ENCODE measurements around the gene AKT3. TPM values are rescaled to one million over a fixed set of nuclear protein-coding genes. Genes with fewer than 3 reads are reported as not detected.

The AKT3 gene
- polyA plus RNA-seq, 1 donor (not counting 4 experiments of a cell fraction or from before 2014, with no cell fraction given) = 2.9 TPM

DNA sequence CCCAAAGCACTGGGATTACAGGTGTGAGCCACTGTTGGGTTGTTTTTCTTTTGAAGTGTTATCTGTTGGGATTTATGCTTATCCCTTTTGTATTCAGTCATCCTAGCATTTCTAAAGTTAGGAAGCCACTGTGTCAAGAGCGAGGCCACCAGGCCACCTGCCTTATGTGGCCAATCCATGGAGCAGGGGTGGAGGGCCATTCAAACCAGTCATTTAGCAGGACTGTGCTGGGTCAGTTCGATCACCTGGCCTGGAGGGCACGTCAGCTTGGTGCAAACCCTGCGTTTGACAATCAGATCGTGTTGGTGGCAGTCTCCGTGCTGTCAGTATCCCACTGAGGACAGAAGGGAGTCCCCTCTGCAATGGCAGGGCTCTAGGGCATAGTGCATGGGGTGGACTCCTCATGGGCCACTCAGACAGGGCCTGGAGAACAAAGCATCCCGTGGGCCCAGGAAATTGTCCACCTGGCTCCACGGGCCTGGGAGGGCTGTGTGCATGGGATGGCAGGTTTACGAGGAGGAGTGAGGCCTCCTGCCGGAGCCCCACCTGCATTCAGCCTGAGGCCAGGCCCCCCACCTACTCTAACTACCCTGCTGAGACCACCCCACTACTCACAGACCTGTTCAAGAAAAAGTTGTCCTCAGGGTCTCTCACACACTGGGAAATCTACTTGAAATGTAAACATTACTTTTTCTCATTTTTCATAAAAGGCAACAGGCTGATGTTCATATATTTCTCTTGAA lies 351.9 kb downstream of the AKT3 start:
- H4K20me1 ChIP-seq (ENCODE audit: control insufficient read depth, extremely low read depth, insufficient read depth, low read length) = no peaks in the 10 kb centered on the region
- no peaks in the 10 kb centered on the region for H3K27me3 ChIP-seq (ENCODE audit: control insufficient read depth, extremely low read depth, insufficient read depth, low read length)
- no peak overlapping the region for H3K27ac ChIP-seq (ENCODE audit: control insufficient read depth, insufficient read depth, low read length)
- no peaks in the 10 kb centered on the region for H3K9me1 ChIP-seq (ENCODE audit: control insufficient read depth, extremely low read depth, insufficient read depth, low read length)
- DNase-seq (ENCODE audit: low read depth, low spot score) (no peak), FAIRE-seq (no peak)
- H3K9me3 ChIP-seq (ENCODE audit: control insufficient read depth, low read depth, low read length) = no peaks in the 10 kb centered on the region
- TF ChIP-seq, protein P1, sequence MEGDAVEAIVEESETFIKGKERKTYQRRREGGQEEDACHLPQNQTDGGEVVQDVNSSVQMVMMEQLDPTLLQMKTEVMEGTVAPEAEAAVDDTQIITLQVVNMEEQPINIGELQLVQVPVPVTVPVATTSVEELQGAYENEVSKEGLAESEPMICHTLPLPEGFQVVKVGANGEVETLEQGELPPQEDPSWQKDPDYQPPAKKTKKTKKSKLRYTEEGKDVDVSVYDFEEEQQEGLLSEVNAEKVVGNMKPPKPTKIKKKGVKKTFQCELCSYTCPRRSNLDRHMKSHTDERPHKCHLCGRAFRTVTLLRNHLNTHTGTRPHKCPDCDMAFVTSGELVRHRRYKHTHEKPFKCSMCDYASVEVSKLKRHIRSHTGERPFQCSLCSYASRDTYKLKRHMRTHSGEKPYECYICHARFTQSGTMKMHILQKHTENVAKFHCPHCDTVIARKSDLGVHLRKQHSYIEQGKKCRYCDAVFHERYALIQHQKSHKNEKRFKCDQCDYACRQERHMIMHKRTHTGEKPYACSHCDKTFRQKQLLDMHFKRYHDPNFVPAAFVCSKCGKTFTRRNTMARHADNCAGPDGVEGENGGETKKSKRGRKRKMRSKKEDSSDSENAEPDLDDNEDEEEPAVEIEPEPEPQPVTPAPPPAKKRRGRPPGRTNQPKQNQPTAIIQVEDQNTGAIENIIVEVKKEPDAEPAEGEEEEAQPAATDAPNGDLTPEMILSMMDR (optimal IDR thresholded peaks at IDR 0.05 in 1 of 3, IDR thresholded peaks at IDR 0.05 in 1 of 3, conservative IDR thresholded peaks at IDR 0.05 in 1 of 3; ENCODE audit: extremely low read depth in 1 of 3, insufficient read depth in 2 of 3, low read length in 3 of 3) = no peak
- no peak for TF ChIP-seq EZH2 (IDR thresholded peaks at IDR 0.05; ENCODE audit: low read length)
- H2AFZ ChIP-seq (ENCODE audit: control insufficient read depth, low read length) = no peak overlapping the region
- dilution Hi-C loops (cut with MboI; ENCODE audit: extremely low pct_ligation_motif_present, low sequenced_read_pairs) = no loop called here
- peaks cover 8% of the 10 kb centered on the region for H3K4me1 ChIP-seq (ENCODE audit: control insufficient read depth, extremely low read depth, insufficient read depth, low read length)
- no peak overlapping the region for H3K4me3 ChIP-seq (ENCODE audit: control insufficient read depth in 2 of 3, extremely low read depth in 1 of 3, insufficient read depth in 2 of 3, low read depth in 1 of 3, low read length in 3 of 3)
- no peak overlapping the region for H3K9ac ChIP-seq (ENCODE audit: control insufficient read depth, extremely low read depth, insufficient read depth, low read length)
- peaks cover 9% of the 10 kb centered on the region for H3K79me2 ChIP-seq (ENCODE audit: control insufficient read depth, insufficient read depth, low read length)
- no peak overlapping the region for H3K4me2 ChIP-seq (ENCODE audit: control insufficient read depth, extremely low read depth, insufficient read depth, low read depth, low read length)
- no peaks in the 10 kb centered on the region for H3K36me3 ChIP-seq (ENCODE audit: control insufficient read depth in 2 of 2, extremely low read depth in 1 of 2, insufficient read depth in 2 of 2, low read length in 2 of 2)

DNA sequence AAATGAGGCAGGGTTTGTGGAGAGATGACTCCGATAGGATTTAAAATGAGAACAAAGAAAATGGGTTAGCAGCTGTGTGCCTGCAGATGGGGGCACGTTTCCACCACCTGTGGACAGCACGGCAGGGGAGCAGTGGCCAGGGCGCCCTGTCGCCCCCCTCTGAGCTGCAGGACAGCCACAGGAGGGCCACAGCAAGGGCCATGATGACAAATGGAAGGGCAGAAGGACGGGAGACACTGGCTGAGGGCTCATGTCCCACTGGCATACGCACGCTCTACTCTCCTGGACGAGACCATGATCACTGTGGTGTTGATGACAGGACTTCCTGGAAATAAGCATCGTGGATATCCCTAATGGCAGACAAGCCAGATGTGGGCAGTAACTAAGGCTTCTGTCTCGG lies 353.2 kb downstream of the AKT3 start:
- Histone ChIP-seq H3K9me3 (ENCODE audit: control insufficient read depth, low read depth, low read length) (no peaks in the 10 kb centered on the region), H3K9me1 (ENCODE audit: control insufficient read depth, extremely low read depth, insufficient read depth, low read length) (no peaks in the 10 kb centered on the region), H3K27me3 (ENCODE audit: control insufficient read depth, extremely low read depth, insufficient read depth, low read length) (no peaks in the 10 kb centered on the region), H3K4me1 (ENCODE audit: control insufficient read depth, extremely low read depth, insufficient read depth, low read length) (peaks cover 8% of the 10 kb centered on the region), H4K20me1 (ENCODE audit: control insufficient read depth, extremely low read depth, insufficient read depth, low read length) (no peaks in the 10 kb centered on the region), H3K27ac (ENCODE audit: control insufficient read depth, insufficient read depth, low read length) (no peak overlapping the region), H3K4me3 (ENCODE audit: control insufficient read depth in 2 of 3, extremely low read depth in 1 of 3, insufficient read depth in 2 of 3, low read depth in 1 of 3, low read length in 3 of 3) (no peak overlapping the region), H3K4me2 (ENCODE audit: control insufficient read depth, extremely low read depth, insufficient read depth, low read depth, low read length) (no peak overlapping the region), H3K9ac (ENCODE audit: control insufficient read depth, extremely low read depth, insufficient read depth, low read length) (no peak overlapping the region), H3K36me3 (ENCODE audit: control insufficient read depth in 2 of 2, extremely low read depth in 1 of 2, insufficient read depth in 2 of 2, low read length in 2 of 2) (no peaks in the 10 kb centered on the region), H3K79me2 (ENCODE audit: control insufficient read depth, insufficient read depth, low read length) (peaks cover 9% of the 10 kb centered on the region), H2AFZ (ENCODE audit: control insufficient read depth, low read length) (no peak overlapping the region)
- no peak for TF ChIP-seq EZH2 (IDR thresholded peaks at IDR 0.05; ENCODE audit: low read length)
- TF ChIP-seq, protein P1 (optimal IDR thresholded peaks at IDR 0.05 in 1 of 3, IDR thresholded peaks at IDR 0.05 in 1 of 3, conservative IDR thresholded peaks at IDR 0.05 in 1 of 3; ENCODE audit: extremely low read depth in 1 of 3, insufficient read depth in 2 of 3, low read length in 3 of 3) = no peak
- no peak for FAIRE-seq
- dilution Hi-C loops (cut with MboI; ENCODE audit: extremely low pct_ligation_motif_present, low sequenced_read_pairs) = no loop called here
- no peak for DNase-seq (ENCODE audit: low read depth, low spot score)
